PC-3 (cell line): ENCODE data around the gene MAP1S.

Experiments used
- EZH2 ChIP-seq: fragments of 300-600 bp; sonication (generic); IDR thresholded peaks from one replicate; pipeline ENCODE4 v1.6.1; 2017; ENCODE audit warnings: antibody characterized with exemption, mild to moderate bottlenecking, low read length; ENCODE audit not compliant: unreplicated experiment
- EZH2phosphoT487 ChIP-seq: fragments of 300-600 bp; sonication (generic); IDR thresholded peaks from 2 replicates; pipeline ENCODE4 v1.6.1; 2018; ENCODE audit warnings: mild to moderate bottlenecking, antibody characterized with exemption, low read length, borderline replicate concordance
- TF ChIP-seq, protein P1 (sequence below): fragments of 300-600 bp; sonication (generic); conservative IDR thresholded peaks from 2 replicates; pipeline ENCODE4 v1.5.1; 2017; ENCODE audit warnings: antibody characterized with exemption, low read depth, mild to moderate bottlenecking, low read length

- TF ChIP-seq, protein P1, sequence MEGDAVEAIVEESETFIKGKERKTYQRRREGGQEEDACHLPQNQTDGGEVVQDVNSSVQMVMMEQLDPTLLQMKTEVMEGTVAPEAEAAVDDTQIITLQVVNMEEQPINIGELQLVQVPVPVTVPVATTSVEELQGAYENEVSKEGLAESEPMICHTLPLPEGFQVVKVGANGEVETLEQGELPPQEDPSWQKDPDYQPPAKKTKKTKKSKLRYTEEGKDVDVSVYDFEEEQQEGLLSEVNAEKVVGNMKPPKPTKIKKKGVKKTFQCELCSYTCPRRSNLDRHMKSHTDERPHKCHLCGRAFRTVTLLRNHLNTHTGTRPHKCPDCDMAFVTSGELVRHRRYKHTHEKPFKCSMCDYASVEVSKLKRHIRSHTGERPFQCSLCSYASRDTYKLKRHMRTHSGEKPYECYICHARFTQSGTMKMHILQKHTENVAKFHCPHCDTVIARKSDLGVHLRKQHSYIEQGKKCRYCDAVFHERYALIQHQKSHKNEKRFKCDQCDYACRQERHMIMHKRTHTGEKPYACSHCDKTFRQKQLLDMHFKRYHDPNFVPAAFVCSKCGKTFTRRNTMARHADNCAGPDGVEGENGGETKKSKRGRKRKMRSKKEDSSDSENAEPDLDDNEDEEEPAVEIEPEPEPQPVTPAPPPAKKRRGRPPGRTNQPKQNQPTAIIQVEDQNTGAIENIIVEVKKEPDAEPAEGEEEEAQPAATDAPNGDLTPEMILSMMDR, result no peak
- TF ChIP-seq EZH2phosphoT487 (no peak), EZH2 (no peak)
Measured at GRCh38 chr19:17687857-17688784, 31.2 kb upstream of the MAP1S start, which contains the start of gene UNC13A.
